D721Med (cell line): Measurements from ENCODE around the gene ZFAND2A.
A peak's percentile ranks its signal among the peaks of the same experiment; 100 is the strongest.
"Not testable (repeated sequence)": the region's sequence is repeated elsewhere in the genome, so short reads cannot be mapped to it uniquely, and the experiment has no call there.

Source experiments
- DNase-seq: peaks from one replicate; pipeline ENCODE4 v3.0.0; 2011; ENCODE audit warnings: low spot score; ENCODE audit not compliant: insufficient read length
- FAIRE-seq: peaks from 2 replicates; lab custom pipeline; 2011; peaks lifted over from hg19 to GRCh38; lab: Jason Lieb, UNC
- CTCF ChIP-seq: IDR thresholded peaks from 2 replicates; pipeline ENCODE4 v1.5.1; 2012; ENCODE audit warnings: mild to moderate bottlenecking, control low read depth; ENCODE audit not compliant: insufficient read depth; ENCODE audit errors: missing control alignments

ZFAND2A gene

GRCh38 chr7:1197997-1198625 lies 38.1 kb upstream of the ZFAND2A start:
- no peak for TF ChIP-seq CTCF
- no peak for DNase-seq
- peak; percentile 16 for FAIRE-seq

DNA sequence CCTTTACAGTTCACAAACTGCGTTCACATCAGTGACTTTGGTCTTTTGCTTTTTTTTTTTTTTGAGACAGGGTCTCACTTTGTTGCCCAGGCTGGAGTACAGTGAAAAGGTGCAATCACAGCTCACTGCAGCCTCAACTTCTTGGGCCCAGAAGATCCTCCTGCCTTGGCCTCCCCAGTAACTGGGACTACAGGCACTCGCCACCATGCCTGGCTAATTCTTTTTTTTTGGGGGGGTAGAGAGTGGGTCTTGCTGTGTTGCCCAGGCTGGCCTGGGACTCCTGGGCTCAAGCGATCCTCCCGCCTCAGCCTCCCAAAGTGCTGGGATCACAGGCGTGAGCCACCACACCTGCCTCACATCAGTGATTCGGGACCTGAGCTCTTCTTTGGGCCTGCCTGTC lies 37.0 kb upstream of the ZFAND2A start:
- FAIRE-seq: no peak
- TF ChIP-seq CTCF: no peak
- no peak for DNase-seq

- not testable (repeated sequence) for FAIRE-seq, DNase-seq
Measured at GRCh38 chr7:1196441-1196840, 36.4 kb upstream of the ZFAND2A start.

DNA sequence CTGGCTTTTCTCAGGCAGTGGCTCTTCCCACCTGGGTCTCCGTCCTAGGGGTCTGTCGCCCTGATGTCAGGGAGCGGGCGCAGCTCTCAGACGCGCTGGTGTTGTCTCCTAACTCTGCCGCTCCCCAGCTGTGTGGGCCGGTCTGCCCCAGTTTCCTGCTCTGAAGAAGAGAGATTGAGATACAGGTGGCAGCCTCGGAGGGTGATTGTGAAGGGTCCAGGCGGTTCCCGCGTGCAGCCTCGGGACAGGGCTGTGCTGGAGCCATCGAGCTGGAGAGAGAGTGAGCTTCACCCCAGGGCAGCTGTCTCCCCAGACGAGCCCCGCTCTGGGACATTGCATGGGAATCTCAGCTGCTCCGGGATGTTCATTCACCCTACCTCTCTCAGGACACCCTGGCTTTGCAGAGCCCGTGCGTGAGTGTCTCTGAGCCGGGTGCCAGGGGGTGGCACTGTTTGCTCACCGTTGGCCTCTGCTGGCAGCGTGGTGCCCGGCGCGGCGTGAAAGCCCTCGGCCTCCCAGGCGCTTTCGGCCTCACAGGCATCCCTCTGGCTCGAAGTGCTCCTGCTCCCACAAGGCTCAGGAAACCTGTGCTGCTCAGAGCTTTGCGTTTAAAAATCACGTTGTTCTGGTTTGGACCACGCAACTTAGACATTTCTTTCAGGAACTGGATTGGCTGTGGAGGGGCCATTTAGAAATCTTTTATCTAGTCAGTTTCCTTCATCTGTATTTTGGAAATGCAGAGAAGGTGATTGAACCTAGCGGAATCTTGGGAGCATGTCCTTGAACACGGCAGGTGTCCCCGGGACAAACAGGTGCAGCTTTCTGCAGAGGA lies 33.8 kb upstream of the ZFAND2A start:
- no peak for FAIRE-seq
- DNase-seq: peak; percentile 82
- TF ChIP-seq CTCF: peak; percentile 86

DNA sequence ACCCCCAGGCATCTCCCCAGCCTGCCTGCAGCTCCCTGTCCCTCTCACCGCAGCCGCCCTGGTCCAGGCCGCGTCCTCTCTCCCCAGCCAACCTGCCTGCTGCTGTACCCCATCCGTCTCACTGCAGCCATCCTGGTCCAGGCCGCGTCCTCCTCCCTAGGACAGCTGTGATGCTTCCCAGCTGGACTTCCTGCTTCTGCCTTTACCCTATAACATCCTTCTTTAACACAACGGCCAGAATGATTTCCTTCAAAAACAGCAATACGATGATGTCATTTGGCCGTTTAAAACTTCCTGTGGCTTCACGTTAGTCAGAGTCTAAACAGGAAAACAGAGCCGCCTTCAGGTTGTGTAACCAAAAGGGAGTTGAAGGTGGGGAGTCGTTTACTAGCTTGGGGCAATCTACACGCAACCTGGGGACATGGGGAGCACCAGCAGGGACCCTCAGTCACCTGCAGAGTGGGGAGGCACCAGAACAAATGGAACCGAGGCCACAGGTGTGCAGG lies 32.2 kb upstream of the ZFAND2A start:
- no peak for FAIRE-seq
- no peak for DNase-seq
- TF ChIP-seq CTCF: no peak

GRCh38 chr7:1189986-1190772 lies 30.2 kb upstream of the ZFAND2A start:
- no peak for TF ChIP-seq CTCF
- FAIRE-seq (no peak), DNase-seq (no peak)

DNA sequence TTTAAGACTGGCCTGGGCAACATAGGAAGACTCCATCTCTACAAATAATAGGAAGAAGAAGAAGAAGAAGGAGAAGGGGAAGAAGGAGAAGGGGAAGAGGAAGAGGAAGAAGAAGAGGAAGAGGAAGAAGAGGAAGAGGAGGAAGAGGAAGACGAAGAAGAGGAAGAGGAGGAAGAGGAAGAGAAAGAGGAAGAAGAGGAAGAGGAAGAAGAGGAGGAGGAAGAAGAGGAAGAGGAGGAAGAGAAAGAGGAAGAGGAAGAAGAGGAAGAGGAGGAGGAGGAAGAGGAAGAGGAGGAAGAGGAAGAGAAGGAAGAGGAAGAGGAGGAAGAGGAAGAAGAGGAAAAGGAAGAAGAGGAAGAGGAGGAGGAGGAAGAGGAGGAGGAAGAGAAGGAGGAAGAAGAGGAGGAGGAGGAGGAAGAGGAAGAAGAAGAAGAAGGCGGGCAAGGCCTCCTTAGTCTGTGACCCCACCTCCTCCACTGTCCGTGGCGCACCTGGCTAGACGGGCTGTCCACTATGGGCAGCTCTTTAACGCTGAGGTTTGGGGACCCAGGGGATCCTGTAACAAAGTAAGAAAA lies 28.8 kb upstream of the ZFAND2A start:
- FAIRE-seq (no peak), DNase-seq (no peak)
- no peak for TF ChIP-seq CTCF
